GM18873 (cell line): ENCODE results near the gene PAQR9.

Source experiments
- ATAC-seq: cut with Tn5 transposase; IDR thresholded peaks from one replicate; pipeline ENCODE4 v1.9.1; 2021; ENCODE audit warnings: mild to moderate bottlenecking, moderate library complexity, moderate number of reproducible peaks; ENCODE audit not compliant: unreplicated experiment, low FRiP score

The PAQR9 gene

DNA sequence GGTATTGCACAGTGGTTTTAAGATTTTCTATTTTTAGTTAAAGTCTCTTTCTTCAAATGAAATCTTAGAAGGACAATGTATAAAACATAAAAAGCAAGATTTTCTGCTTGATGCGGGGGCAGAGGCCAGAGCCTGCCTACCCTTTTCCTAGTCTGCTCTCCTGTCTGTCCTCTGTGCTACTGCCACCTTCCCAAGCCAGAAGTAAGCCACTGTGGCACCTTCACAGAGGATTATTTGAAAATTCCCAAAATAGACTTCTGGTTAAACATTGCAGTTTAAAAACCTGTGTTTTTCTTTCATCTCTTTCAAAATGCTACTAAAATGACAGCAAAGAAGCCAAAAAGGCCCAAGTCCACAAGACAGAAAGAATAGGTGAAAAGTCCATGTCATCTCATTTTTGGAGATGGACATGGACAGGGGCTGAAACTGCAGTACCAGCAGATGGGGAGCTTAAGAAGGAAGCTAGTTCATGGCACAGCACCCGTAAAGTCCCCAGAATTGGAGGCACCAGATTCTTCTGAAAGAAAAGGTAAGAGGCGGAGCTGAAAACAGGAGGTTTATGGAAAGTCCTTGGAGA, 37.0 kb downstream of the PAQR9 start:
- no peak for ATAC-seq

DNA sequence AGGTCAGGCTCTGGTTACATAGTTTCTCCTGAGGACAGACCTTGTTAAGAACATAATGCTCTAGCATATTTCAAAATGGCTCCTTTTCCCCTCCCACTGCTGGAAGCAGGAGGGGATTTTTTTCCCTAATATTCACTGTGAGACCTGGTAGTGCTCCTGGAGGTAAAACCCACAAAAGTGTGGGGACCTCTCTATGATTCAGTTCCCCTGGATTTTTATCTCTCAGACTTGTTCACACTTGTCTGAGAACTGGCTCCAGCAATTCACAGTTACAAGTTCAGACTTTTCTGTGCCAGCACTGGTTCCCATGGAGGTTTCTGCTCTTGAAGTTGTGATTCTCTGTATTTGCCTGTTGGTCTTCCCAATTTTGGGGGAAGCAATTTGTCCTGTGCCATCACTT, 38.3 kb downstream of the PAQR9 start:
- no peak for ATAC-seq

DNA sequence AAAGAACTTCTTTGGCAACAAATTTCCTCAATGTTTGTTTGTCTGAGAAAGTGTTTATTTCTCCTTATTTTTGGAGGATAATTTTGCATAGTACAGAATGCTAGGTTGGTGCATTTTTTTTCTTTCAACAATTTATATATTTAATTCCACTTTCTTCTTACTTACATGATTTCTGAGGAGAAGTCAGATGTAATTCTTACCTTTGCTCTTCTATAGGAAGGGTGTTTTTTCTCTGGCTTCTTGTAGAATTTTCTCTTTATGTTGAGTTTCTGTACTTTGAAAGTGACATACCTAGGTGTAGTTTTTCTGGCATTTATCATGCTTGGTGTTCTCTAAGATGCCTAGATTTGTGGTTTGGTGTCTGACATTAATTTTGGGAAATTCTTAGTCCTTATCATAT, 39.8 kb downstream of the PAQR9 start:
- no peak for ATAC-seq

DNA sequence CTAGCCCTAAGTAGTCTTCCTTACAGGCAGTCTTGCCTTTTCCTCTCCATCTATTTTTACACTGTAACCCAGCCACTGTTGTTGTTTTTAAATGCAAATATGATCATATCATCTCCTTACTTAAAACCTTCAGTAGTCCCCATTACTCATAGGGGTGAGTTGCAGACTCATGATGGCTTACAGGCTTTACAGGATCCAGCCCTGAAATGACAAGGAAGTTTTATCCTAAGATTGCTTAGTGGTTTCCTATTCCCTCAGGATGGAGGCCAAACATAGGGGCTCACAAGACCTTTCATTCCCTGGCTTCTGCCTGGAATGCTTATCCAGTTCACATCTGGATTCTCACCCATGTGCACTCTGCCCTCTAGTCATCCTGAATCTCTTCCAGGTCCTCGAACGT, 46.9 kb downstream of the PAQR9 start:
- ATAC-seq = no peak

DNA sequence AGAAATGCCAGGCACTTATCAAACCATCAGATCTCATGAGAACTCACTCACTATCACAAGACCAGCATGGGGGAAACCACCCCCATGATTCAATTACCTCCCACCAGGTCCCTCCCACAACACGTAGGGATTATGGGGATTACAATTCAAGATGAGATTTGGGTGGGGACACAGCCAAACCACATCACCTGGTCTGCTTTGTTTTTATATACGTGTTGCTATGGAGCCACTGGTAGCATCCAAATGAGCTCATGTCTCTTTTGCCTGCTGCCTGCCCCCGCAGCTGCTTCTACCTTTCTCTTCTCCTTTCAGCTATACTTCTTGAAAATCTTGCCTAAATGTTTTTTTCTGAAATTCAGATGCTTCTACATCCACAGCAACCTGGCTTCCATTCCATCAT, 47.8 kb downstream of the PAQR9 start:
- no peak for ATAC-seq

DNA sequence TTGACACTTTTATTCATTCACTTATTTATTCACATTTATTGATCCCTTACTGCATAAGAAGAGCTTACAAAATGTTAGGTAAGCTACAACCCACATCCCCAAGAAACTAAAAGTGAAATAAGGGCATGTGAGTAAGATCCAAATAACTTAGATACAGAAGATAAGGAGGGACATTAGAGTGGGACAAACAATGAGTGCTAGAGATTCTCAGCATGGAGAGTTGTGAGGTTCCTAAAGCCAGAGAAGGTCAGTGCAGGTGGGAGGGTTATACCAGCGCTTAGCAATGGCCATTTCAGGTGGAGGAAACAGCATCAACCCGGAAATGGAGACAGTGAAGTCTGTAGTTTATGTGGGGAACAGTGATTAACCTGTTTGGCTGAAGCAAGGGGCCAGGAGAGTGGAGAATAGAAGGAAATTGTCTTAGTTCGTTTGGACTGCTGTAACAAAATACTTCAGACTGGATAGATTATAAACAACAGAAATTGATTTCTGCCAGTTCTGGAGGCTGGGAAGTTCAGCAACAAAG, 49.1 kb downstream of the PAQR9 start:
- no peak for ATAC-seq

DNA sequence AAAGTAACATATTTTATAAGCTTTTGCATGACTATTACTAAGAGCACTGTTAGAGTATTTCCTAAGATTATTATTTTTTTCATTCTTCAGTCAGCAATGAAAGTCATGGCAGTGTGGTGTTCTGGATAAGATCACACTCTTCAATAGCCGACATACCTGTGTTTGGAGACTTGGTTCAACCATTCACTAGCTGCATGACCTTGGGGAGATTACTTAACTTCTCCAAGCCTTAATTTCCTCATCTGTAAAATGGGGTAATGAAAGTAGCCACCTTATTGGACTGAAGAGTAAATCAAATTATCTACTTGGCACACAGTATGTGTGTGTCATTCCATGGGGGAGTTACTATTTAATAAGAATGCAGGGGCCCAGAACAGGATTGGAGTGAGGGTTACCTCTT, 50.0 kb downstream of the PAQR9 start:
- ATAC-seq = no peak

DNA sequence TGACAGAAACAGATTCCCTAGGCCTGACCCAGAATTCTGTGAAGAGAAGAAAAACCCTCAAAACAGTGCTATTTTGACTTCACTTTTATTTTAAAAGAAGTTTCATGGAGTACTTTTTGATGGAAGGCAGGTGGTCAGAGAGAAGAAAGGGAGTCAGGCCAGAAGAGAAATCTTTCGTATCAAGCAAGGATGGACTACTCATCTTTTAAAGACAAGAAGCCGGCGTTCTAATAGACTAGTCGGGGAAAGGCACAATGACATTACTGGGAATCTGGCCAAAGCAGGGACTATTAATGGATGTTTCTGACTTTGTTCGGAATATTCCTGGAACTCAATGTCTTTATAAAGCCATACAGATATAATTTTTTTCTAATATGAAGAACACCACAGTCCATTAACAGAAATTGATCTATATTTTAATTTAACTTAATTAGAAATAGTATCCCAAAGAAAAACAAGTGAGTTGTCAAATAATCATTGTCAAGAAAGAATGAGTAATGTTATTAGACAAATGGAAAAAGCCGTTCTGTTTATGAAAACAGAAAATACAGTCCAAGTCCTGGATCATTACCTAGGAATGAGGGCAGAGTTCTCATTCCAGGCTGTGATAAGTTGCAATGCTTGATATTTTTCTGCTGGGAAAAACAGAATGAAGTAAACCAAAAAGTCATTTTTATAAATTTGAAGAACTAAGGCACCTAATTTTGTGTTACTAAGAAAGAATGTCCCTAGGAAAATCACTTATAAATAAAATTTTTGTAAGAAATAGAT, 50.9 kb downstream of the PAQR9 start:
- no peak for ATAC-seq
